Mucosa of gallbladder (tissue), 1 donor: ENCODE measurements around the gene EGFL6. TPM values are rescaled to one million over a fixed set of nuclear protein-coding genes. Genes with fewer than 3 reads are reported as not detected.
"Not testable (repeated sequence)": the region's sequence is repeated elsewhere in the genome, so short reads cannot be mapped to it uniquely, and the experiment has no call there.

Experiments
- DNase-seq: peaks from one replicate; pipeline ENCODE4 v3.0.0-alpha.2; 2020; ENCODE audit warnings: low spot score
- total RNA-seq: library from RNA; stranded (reverse); gene quantifications from one replicate; pipeline ENCODE4 v1.2.1, GENCODE V29; 2021
- donor health status: DM: no; HTN: no; CAD: no.

The EGFL6 gene
- total RNA-seq, 1 donor from 2014 or later, result 3.6 TPM

GRCh38 chrX:13597874-13598273 lies 28.5 kb downstream of the EGFL6 start:
- DNase-seq, result no peak

- DNase-seq, result no peak
Measured at GRCh38 chrX:13598877-13599276, 29.5 kb downstream of the EGFL6 start.

DNA sequence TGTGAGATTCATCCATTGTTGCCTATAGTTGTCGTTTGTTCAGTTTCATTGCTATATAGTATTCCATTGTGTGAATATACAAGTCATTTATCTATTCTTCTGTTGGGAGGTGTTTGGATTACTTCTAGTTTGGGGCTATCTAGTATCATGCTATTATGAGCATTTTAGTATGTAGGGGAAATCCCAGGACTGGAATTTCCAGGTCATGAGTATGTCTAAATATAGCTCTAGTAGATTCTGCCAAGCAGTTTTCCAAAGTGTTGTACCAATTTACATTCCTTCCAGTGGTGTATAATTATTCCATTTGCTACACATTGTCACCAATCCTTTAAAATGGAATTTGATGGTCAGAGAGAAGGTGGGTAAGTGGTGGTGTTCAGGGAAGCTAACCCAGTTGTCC lies 30.1 kb downstream of the EGFL6 start:
- DNase-seq, result no peak

- no peak for DNase-seq
Measured at GRCh38 chrX:13605611-13606010, 36.2 kb downstream of the EGFL6 start.

GRCh38 chrX:13607331-13607995 lies 38.1 kb downstream of the EGFL6 start:
- no peak for DNase-seq

DNA sequence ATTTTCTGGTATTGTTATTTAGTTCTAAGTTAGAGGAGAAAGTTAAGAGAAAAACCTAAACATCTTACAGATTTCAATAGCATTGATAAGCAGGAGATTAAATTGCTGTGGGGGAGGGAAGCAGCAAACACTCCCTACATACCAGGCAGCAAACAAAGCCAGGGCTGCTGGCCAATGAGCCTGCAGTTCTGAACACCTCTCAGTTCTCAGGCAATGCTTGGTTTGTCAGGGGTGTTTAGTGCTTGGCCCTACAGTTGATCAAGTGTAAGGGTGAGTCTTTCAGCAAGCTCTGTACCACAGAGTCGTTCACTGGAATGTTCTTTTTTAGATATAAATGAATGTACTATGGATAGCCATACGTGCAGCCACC lies 38.6 kb downstream of the EGFL6 start:
- no peak for DNase-seq

- DNase-seq, result no peak
Measured at GRCh38 chrX:13614154-13614553, 44.8 kb downstream of the EGFL6 start.

DNA sequence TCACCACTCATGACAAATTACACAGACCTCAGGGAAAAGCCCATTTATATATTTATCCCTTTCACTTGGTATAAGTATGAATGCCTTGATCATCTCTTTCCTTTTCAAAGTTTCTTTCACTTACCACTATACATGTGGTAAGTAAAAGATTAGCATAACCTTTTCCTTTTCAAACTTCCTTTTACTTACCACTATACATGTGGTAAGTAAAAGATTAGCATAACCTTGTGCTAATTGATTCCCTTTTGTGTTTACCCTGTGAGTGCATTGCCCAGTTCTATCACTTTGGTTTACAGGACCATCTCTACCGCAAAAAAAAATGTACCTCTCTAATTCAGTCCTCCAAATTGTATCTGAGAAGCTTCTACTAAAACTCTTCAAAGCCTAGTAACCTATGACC lies 50.8 kb downstream of the EGFL6 start:
- DNase-seq, result no peak

GRCh38 chrX:13622401-13622964 lies 53.1 kb downstream of the EGFL6 start:
- DNase-seq, result no peak

DNA sequence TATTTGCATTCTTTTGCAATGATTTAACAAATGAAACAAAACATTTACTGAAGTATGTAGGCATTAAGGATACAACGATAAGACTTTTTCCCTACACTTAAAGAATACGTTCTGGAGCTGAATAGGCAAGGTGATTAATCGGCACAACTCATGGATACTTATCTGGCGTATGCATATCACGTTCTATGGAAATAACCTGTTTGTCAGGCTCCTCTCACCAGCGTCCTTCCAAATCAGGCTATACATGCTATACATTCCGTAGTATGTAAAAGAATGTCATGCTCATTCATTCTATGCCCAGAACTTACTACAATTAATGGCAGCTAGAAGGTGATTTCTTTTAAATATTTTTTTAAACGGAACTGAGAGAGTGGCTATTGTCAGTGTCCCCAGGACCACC lies 57.9 kb downstream of the EGFL6 start:
- DNase-seq, result no peak

DNA sequence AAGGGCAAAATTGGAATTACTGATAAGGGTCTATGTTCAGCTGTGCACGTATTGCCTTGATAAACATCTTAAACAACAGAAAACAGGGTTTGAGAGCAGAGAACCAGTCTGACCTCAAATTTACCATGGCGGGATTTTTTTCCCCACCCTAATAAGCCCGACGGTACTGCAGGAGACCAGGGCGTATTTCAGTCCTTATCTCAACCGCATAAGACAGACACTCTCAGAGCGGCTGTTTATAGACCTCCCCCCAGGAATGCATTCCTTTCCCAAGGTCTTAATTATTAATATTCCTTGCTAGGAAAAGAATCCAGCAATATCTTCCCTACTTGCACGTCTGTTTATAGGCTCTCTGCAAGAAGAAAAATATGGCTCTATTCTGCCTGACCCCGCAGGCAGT lies 67.8 kb downstream of the EGFL6 start:
- DNase-seq, result not testable (repeated sequence)

DNA sequence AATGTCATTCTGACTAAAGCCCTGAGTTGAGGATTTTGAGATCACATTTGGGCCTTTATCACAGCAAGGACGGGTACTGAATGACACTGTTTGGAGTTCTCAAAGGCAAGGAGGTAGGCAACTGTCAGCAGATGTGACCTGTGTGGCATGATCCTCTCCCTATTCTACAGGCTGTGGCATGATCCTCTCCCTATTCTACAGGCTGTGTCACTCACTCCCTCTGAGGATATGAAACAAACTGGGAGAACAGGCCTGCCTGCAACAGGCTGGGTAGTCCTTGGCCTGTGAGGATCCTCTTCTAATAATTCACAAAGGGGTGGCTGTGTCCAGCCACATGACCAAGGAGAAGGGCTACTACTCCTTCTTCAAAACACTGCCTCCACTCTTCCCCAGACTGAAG lies 68.6 kb downstream of the EGFL6 start:
- no peak for DNase-seq

- no peak for DNase-seq
Measured at GRCh38 chrX:13638826-13639225, 69.4 kb downstream of the EGFL6 start.

GRCh38 chrX:13641684-13642083 lies 72.3 kb downstream of the EGFL6 start:
- DNase-seq, result not testable (repeated sequence)

GRCh38 chrX:13645464-13646153 lies 76.2 kb downstream of the EGFL6 start:
- DNase-seq, result no peak

- DNase-seq, result peak; percentile 59
Measured at GRCh38 chrX:13646154-13646549, 76.8 kb downstream of the EGFL6 start.

DNA sequence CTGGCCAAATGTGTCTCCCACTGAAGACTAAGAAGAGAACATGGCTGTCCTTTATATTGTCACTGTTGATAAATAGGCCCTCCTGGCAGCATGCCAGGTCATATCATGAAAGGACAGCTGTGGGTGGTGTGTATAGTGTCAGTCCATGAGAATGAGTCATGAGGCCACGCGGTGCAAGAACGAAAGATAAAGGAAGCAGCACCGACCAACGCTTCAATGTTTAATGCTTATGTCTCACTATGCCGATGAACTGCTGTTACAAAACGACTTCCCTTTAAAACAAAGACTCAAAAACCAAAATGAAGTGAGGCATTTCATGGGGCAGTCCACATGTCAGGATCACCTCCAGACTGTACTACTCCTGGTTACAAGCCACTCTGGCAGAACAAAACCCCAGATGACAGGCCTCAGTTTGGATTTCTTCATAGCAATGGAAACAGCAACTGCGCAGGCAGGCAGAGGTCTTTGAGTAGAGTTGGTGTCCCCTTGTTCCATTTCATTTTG lies 78.4 kb downstream of the EGFL6 start:
- DNase-seq, result peak; percentile 73

DNA sequence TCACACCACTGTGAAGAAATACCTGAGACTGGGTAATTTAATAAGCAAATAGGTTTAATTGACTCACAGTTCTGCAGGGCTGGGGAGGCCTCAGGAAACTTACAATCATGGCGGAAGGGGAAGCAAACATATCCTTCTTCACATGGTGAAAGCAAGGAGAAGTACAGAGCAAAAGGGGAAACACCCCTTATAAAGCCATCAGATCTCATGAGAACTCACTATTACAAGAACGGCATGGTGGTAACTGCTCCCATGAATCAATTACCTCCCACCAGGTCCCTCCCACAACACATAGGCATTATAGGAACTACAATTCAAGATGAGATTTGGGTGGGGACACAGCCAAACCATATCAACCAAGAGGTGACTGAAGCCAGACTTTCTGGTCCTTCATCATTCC lies 78.9 kb downstream of the EGFL6 start:
- not testable (repeated sequence) for DNase-seq

DNA sequence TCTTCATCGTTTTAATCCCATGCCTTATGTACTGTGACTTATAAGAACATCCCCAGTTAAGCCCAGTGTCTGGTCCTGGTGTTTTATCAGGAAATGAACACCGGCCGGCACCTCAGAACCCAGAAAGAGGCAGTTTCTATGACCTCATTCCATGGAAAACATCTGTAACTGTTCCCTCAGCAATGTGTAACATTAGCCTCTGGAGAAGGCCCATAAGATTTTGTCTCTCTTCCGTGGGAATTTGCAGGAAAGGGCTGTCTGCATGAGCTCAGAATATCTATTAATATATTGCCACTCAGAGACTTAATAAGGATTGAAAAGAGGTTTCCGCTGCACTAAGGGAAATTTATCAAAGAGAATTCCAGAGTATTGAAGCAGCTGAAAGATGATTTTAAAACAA lies 80.4 kb downstream of the EGFL6 start:
- no peak for DNase-seq

- DNase-seq, result no peak
Measured at GRCh38 chrX:13650318-13650717, 80.9 kb downstream of the EGFL6 start.

- no peak for DNase-seq
Measured at GRCh38 chrX:13651150-13651549, 81.7 kb downstream of the EGFL6 start.

DNA sequence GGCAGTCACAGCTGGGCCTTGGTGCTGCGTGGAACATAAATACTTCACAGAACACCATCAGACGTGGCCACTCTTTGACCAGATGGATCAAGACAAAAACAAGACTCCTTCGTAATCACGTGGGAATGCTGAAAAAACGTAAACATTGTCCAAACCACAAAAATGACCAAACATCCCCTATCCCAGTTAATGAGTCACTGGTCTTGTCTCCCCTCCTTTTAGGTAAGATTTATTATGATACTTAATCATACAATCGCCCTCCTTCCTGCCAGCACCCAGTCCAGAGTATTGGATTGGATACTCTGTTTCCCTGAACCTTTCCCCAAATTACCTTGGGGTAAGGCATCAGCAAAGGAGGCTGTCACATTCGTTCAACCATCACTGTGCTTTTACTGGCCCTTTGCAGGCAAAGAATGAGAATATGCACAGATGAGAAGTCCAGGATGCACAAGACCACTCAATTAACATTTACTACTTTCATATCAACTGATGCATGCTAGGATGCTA lies 82.9 kb downstream of the EGFL6 start:
- DNase-seq, result no peak
